Posterior vena cava (tissue), 2 donors: ENCODE results near the gene TTC28. TPM values are rescaled to one million over a fixed set of nuclear protein-coding genes. Genes with fewer than 3 reads are reported as not detected.
"Not testable (repeated sequence)": the region's sequence is repeated elsewhere in the genome, so short reads cannot be mapped to it uniquely, and the experiment has no call there.

Source experiments
- DNase-seq: peaks from one replicate; pipeline ENCODE4 v3.0.0-alpha.2; 2020; ENCODE audit warnings: low spot score
- intact Hi-C, 2 donors: fragments of 100-400 bp; cut with DNase I; formaldehyde crosslinking; loops; one replicate each; pipeline versions ENCODE4 v1.14.1 to v1.14.2; 2022 to 2023
- total RNA-seq, 2 donors: library from RNA; stranded (reverse); fragmentation: NEBNext Ultra II Directional; extraction: Animal tissue kit (Norgen Biotek cat#: 25700); gene quantifications; one replicate each; pipeline ENCODE4 v1.2.1, GENCODE V29; 2021
- donor health status: DM: yes; HTN: yes; CAD: no.
- donor health status: DM: yes; HTN: yes; CAD: no.

TTC28 gene
- total RNA-seq, 2 donors from 2014 or later, result 36.6 to 51.2 TPM

DNA sequence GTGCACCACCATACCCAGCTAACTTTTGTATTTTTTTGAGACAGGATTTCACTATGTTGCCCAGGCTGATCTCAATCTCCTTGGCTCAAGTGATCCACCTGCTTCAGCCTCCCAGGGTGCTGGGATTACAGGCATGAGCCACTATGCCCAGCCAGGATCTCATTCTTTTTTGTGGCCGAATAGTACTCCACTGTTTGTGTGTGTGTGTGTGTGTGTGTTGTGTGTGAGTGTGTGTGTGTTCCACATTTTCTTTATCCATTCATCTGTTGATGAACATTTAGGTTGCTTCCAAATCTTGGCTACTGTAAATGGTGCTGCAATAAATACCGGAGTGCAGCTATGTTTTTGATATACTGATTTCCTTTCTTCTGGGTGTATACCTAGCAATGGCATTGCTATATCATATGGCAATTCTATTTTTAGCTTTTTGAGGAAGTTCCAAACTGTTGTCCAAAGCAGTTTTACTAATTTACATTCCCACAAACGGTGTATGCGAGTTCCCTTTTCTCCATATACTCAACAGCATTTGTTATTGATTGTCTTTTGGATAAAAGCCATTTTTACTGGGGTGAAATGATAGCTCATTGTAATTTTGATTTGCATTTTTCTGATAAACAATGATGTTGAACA is 105.4 kb downstream of the TTC28 start:
- no peak for DNase-seq

DNA sequence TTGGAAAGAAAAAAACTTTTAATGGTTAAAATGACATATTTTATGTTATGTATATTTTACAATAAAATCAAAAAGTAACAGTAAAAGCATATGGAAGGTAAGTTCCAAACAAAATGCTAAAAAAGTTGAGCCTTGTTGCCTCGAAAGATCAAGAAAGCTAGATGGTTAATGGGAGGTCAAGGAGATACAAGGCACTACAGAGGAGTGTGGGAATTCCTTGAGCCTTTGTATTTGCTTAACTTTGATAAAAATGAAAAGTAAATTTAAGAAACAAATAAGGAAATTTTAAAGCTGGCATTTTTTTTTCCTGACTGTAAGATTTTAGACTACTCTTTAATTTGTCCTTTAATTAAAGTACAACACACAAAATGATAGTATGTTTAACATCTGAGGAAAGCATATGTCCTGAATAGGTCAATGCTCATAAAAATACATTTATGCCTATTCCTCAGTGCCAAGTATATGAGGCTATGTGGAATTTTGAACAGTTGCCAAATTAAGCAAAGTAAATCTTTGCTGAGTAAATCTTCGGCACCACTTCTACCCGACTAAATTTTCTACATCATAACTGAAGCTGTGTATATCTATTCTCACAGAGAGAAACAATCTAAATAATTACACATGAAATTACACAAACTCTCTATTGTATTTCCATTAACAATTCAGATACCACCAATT is 108.8 kb downstream of the TTC28 start:
- intact Hi-C loops, result no loop called here
- no peak for DNase-seq

More for the DNA sequence above, 105.4 kb downstream of the TTC28 start:
- intact Hi-C loops, result no loop called here

DNA sequence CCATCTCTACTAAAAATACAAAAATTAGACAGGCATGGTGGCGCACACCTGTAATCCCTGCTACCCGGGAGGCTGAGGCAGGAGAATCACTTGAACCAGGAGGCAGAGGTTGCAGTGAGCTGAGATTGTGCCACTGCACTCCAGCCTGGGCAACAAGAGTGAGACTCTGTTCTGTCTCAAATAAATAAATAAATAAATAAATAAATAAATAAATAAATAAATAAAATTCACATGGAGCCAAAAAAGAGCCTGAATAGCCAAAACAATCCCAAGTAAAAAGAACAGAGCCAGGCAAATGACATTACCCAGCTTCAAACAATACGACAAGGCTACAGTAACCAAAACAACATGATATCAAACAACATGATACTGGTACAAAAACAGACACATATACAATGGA is 110.7 kb downstream of the TTC28 start:
- intact Hi-C loops, DNase-seq: not testable (repeated sequence)

DNA sequence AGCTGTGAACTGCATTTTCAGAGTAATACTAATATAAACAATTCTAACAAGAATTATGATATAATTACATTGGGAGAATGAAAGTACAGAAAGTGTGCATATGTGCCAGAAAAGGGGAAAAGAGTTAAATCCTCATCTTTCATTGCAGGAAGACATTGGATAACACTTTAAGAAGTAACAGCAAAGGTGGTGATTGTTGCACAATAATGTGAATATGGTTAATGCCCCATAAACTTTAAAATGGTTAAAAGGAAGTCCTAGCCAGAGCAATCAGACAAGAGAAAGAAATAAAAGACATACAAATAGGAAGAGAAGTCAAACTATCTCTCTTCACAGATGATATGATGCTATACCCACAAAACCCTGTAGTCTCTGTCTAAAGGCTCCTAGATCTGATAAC is 111.5 kb downstream of the TTC28 start:
- DNase-seq, result no peak
- intact Hi-C loops, result no loop called here

DNA sequence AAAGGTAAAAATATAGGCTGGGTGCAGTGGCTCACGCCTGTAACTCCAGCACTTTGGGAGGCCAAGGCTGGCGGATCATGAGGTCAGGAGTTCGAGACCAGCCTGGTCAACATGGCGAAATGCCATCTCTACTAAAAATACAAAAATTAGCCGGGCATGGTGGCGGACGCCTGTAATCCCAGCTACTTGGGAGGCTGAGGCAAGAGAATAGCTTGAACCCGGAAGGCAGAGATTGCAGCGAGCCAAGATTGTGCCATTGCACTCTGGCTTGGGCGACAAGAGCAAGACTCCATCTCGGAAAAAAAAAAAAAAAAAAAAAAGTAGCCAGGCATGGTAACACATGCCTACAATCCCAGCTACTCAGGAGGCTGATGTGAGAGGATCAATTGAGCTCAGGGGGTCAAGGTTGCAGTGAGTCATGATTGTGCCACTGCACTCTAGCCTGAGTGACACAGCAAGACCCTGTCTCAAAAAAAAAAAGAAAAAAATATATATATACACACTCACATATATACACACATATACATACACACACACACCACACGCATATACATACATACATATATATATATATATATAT is 112.6 kb downstream of the TTC28 start:
- intact Hi-C loops, DNase-seq: not testable (repeated sequence)

DNA sequence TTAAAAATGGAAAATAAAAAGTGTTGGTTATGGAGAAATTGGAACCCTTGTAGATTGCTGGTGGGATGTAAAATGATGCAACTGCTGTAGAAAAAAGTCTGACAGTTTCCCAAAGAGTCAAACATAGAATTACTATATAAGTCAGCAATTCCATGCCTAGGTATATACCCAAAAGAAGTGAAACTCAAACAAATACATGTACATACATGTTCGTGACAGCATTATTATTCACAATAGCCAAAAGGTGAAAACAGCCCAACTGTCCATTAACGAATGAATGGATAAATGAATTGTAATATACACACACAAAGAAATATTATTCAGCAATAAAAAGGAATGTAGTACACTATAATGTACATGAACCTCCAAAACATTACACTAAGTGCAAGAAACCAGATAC is 116.0 kb downstream of the TTC28 start:
- DNase-seq, result no peak
- intact Hi-C loops, result no loop called here

DNA sequence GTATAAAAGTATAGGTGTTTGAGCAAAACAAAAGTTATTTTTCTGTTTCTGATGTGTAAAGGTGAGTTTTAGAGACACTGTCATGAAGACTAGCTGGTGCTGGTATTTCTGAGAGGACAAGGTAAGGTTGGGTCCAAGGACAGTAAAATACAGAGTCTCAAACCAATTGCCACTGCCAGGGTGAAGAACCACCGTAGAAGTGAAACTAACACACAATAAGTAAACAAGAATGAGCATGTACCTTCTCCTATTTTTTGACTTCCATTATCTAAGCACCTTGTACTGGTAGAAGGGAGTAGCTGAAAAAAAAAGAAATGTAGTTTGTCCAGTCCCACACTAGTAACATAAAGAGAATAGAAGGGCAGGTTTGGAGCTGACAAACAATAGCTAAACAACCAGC is 117.3 kb downstream of the TTC28 start:
- no peak for DNase-seq
- intact Hi-C loops, result no loop called here

DNA sequence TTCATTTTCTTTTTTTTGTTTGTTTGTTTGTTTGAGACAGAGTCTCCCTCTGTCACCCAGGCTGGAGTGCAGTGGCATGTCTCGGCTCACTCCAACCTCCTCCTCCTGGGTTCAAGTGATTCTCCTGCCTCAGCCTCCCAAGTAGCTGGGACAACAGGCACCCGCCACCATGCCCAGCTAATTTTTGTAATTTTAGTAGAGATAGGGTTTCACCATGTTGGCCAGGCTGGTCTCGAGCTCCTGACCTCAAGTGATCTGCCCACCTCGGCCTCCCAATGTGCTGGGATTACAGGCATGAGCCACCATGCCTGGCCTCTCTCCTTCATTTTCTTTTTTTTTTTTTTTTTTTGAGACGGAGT is 118.9 kb downstream of the TTC28 start:
- DNase-seq, intact Hi-C loops: not testable (repeated sequence)

DNA sequence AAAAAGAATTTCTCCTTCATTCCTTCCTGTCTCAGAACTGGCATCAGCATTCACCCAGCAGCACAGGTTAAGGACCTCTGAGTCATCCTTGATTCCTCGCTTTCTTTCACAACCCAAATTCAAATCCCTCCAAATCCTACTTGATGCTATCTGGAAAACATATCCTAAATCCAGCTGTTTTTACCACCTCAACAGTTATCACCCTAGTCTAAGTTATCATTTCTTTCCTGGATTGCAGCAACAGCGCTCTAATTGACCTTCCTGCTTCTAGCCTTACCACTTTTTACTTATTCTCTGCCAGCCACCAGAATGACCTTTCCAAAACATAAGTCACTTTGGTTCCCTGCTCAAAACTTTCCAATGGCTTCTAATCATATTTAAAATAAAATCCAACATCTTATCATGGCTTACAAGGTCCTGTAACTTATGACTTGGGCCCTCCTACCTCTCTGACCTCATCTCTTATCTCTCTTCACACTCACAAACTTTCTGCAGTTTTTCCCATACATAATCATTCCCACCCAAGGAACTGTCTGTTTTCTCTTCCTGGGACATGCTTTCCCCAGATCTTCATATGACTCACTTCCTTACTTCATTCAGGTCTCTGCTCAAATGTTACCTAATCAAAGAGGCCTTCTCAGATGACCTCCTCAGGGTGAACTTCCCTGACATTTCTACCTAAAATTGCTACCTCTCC is 119.4 kb downstream of the TTC28 start:
- intact Hi-C loops, result no loop called here
- no peak for DNase-seq

DNA sequence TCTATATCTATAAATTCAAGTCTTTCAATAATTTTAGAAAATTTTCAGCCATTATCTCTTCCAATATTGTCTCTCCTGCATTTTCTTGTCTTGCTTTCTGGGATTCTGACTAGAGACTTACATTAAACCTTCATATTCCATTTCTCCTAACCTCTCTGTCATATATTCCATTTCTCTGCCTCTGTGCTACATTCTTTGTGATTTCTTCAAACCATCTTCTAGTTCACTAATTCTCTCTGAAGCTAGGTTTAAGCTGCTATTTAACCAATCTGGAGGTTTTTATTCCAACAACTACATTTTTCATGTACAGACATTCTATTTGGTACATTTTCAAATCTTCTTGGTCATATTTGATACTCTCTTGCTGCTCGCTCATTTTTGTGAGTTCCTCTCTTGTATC is 122.5 kb downstream of the TTC28 start:
- intact Hi-C loops, result no loop called here
- DNase-seq, result no peak

DNA sequence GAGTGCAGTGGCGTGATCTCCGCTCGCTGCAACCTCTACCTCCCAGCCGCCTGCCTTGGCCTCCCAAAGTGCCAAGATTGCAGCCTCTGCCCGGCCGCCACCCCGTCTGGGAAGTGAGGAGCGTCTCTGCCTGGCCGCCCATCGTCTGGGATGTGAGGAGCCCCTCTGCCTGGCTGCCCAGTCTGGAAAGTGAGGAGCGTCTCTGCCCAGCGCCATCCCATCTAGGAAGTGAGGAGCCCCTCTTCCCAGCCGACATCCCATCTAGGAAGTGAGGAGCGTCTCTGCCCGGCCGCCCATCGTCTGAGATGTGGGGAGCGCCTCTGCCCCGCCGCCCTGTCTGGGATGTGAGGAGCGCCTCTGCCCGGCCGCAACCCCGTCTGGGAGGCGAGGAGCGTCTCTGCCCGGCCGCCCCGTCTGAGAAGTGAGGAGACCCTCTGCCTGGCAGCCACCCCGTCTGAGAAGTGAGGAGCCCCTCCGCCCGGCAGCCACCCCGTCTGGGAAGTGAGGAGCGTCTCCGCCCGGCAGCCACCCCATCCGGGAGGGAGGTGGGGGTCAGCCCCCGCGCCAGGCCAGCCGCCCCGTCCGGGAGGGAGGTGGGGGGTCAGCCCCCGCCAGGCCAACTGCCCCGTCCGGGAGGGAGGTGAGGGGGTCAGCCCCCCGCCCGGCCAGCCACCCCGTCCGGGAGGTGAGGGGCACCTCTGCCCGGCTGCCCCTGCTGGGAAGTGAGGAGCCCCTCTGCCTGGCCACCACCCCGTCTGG is 126.4 kb downstream of the TTC28 start:
- intact Hi-C loops, DNase-seq: not testable (repeated sequence)

DNA sequence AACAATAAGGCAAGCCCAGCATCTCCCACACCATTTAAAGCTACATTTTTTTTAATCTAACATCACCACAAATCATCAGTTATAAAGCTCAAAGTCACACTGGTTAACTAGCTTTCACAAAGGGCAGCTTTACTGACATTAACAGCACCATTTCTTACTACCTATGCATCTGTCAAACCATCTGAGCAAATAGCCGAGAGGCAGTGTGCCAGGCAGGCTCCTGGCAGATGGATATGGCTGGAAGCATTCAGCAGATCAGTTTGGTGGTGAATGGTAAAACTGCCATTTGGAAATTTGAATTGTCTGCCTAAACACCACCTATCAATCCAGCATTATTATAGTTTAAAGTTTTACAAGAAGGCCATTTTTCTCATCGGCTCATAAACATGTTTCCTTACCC is 131.2 kb downstream of the TTC28 start:
- DNase-seq, result no peak
- intact Hi-C loops, result no loop called here

DNA sequence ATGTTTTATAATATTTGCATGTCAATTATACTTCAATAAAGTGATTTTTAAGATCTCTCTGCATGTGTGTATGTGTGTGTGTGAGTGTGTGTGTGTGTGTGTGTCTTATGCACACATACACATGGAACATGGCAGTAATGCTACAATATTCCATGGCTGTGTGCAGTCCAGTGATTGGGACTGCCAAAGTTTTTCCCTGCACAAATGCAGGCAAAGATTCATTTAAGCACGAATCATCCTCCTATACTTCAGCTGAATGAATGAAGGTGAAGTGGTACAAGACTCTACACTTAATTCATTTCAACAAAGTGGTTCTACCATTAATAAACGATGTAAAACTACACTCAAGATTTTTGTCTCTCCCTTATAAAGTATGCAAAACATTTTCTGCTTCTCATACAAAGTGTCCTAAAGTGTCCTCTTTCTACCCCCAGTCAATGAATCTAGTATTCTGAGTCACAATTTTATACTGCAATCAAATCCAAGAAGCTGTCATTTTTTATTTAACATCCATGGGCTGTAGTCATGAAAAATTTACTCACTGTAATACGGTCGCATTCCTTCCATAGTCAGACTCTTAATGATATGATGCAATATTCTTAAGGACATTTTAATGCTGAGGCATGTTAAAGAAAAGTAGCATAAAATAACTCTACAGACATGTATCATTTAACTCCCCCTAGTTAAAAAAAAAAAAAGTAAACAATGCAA is 132.4 kb downstream of the TTC28 start:
- intact Hi-C loops, result loop anchor here in 1 of 2 donors (1.0 kb wide), 1 partner anchor 10 kb away; no protein-coding TSS in a partner anchor
- DNase-seq, result no peak

DNA sequence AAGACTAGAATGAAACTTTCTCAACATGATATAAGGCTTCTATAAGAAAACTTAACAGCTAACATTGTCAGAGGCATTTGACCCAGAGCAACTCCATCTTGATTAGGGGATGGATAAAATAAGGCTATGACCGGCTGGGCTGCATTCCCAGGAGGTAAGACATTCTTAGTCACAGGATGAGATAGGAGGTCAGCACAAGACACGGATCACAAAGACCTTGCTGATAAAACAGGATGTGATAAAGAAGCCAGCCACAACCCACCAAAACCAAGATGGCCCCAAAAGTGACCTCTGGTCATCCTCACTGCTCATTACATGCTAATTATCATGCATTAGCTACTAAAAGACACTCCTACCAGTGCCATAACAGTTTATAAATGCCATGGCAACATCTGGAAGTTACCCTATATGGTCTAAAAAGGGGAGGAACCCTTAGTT is 135.2 kb downstream of the TTC28 start:
- no peak for DNase-seq
- intact Hi-C loops, result no loop called here

DNA sequence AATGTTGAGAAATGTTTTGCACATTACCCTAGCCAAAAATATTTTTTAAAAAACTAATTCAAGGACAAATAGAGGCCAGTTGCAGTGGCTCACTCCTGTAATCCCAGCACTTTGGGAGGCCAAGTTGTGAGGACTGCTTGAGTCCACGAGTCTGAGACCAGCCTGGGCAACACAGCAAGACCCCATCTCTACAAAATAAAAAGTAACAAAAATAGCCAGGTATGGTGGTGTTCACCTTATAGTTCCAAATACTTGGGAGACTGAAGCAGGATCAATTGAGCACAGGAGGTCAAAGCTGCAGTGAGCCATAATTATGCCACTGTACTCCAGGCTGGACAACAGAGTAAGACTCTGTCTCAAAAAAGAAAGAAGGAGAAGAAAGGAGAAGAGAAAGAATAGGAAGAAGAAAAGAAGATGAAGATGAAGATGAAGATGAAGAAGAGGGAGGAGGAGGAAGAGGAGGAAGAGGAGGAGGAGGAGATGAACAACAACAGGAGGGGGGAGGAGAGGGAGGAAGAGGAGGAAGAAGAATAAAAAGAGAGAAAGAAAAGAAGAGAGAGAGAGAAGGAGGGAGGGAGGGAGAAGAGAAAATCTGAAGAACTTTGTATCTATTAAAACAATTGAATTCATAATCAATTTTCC is 136.5 kb downstream of the TTC28 start:
- intact Hi-C loops, result no loop called here
- no peak for DNase-seq

DNA sequence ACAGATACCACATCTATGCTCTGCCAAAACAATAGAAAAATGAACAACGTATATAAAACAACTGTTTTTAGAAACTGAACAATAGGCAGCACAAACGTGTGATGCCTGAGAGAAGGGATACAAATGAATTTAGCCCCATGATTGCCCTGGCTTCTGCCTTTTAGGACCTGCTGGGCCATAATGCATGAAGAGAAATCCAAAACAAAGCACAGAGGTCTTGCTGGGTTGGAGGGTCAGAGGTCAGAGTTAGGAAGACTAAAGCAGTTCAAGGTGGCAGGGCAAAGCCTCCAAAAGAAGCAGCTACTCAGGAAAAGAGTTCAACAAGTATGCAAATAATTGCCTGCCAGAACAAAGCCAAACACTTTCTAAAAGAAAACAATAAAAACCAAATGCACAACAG is 138.5 kb downstream of the TTC28 start:
- intact Hi-C loops, result no loop called here
- DNase-seq, result no peak

DNA sequence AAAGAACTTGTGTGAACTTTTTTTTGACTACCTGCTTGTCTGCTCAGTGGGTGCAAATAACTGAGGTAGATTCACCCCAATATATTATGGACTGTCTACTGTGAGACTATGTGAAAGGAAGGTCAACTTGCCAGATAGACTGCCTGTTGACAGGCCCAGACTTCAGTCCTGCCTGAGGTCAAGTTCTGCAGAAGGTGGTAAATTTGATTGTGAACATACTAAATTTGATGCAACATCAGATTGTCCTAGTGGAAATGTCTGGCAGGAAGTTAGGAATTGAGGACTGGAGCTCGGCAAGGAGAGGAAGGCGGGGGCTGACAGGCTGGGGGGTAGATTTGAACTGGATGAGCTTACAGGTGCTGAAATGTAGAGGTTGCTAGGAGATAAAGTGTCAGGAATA is 140.7 kb downstream of the TTC28 start:
- intact Hi-C loops, result no loop called here
- no peak for DNase-seq

DNA sequence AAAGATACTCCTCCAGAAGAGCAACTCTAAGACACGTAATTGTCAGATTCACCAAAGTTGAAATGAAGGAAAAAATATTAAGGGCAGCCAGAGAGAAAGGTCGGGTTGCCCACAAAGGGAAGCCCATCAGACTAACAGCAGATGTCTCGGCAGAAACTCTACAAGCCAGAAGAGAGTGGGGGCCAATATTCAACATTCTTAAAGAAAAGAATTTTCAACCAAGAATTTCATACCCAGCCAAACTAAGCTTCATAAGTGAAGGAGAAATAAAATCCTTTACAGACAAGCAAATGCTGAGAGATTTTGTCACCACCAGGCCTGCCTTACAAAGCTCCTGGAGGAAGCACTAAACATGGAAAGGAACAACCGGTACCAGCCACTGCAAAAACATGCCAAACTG is 149.1 kb downstream of the TTC28 start:
- DNase-seq, intact Hi-C loops: not testable (repeated sequence)
